ENCODE measurements around the gene PITHD1.
"Not testable (repeated sequence)": the region's sequence is repeated elsewhere in the genome, so short reads cannot be mapped to it uniquely, and the experiment has no call there.

The PITHD1 gene

GRCh38 chr1:23825762-23826522, 47.7 kb downstream of the PITHD1 start:
- no peak for DNase-seq (ENCODE audit: low read depth in 2 of 2)

GRCh38 chr1:23826590-23826989, 48.4 kb downstream of the PITHD1 start:
- not testable (repeated sequence) for DNase-seq (ENCODE audit: low read depth in 2 of 2)

GRCh38 chr1:23827717-23828116, 49.5 kb downstream of the PITHD1 start:
- no peak for DNase-seq (ENCODE audit: low read depth in 2 of 2)

GRCh38 chr1:23834156-23834555, 55.9 kb downstream of the PITHD1 start:
- not testable (repeated sequence) for DNase-seq (ENCODE audit: low read depth in 2 of 2)

GRCh38 chr1:23836037-23836436, 57.8 kb downstream of the PITHD1 start:
- no peak for DNase-seq (ENCODE audit: low read depth in 2 of 2)

All from stimulated activated CD8-positive, alpha-beta memory T cell treated with anti-CD3 and anti-CD28 coated beads, Interleukin-7, amount 100 ng/mL, for 4 hours (primary cell).